ENCODE results near the gene MFSD6.

GRCh38 chr2:190454795-190455194 lies 46.6 kb downstream of the MFSD6 start:
- no peak for TF ChIP-seq EP300 (IDR thresholded peaks at IDR 0.05)
- no peak for TF ChIP-seq CTCF (IDR thresholded peaks at IDR 0.05)
- no peak for TF ChIP-seq POLR2A (IDR thresholded peaks at IDR 0.05)

Measured in ovary (tissue), 3 donors.